ENCODE data around the gene PTGIS. TPM values are rescaled to one million over a fixed set of nuclear protein-coding genes. Genes with fewer than 3 reads are reported as not detected.
A peak's percentile ranks its signal among the peaks of the same experiment; 100 is the strongest.

The PTGIS gene
- total RNA-seq, 1 donor from 2014 or later = 101 TPM

- DNase-seq (ENCODE audit: low spot score) = no peak
These were observed 38.5 kb downstream of the PTGIS start for GRCh38 chr20:49529470-49529869.

- no peak for DNase-seq (ENCODE audit: low spot score)
These were observed 41.4 kb downstream of the PTGIS start for GRCh38 chr20:49526568-49526967.

GRCh38 chr20:49526056-49526455, 41.9 kb downstream of the PTGIS start:
- DNase-seq (ENCODE audit: low spot score) = no peak

DNA sequence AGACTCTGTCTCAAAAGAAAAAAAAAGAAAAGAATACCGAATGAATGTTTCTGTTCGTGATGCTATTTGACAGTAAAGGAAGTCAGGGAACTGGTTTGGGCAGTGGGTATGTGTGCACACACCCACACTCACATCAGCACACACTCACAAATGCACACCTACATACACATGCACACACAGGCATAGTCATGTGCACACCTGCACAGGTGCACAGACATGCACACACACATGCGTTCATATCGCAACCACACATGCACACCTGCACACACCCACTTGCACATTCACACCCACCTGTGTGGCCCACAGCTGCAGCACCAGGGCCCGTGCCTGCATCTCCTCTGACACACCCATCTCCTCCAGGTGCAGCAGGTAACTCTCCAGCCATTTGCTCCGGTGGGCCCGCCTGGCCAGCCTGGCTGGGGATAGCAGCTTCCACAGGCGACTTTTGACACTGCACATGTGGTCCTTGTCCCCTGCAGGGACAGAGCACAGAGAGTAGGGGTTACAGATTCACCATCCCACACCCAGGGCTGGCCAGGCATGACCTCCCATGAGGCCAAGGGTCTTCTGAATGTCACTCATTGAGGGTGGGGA, 44.1 kb downstream of the PTGIS start:
- no peak for DNase-seq (ENCODE audit: low spot score)

- no peak for DNase-seq (ENCODE audit: low spot score)
These were observed 46.6 kb downstream of the PTGIS start for GRCh38 chr20:49521356-49521755.

DNA sequence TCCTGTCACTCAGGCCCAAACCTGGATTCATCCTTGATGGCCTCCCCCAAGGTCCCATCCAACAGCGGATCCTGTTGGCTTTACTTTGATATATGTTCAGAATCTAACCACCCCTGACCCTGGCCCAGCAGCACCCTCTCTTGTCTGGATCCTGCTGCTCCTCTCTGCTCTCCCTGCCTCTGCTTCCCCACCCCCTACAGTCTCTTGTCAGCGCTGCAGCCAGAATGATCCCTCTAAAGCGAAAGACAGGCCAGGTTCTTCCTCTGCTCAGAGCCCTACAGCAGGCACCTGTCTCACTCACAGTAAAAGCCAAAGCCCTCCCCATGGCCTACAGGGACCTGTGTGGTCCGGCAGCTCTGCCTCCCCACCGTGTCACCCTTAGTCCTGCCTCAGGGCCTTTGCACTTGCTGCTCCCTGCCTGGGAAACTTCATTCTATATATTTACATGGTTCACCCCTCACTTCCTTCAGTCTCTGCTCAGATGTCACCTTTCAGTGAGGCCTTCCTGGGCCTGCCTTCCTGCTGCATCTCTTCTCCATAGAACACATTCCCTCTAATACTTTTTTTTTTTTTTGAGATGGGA, 48.1 kb downstream of the PTGIS start:
- DNase-seq (ENCODE audit: low spot score) = no peak

DNA sequence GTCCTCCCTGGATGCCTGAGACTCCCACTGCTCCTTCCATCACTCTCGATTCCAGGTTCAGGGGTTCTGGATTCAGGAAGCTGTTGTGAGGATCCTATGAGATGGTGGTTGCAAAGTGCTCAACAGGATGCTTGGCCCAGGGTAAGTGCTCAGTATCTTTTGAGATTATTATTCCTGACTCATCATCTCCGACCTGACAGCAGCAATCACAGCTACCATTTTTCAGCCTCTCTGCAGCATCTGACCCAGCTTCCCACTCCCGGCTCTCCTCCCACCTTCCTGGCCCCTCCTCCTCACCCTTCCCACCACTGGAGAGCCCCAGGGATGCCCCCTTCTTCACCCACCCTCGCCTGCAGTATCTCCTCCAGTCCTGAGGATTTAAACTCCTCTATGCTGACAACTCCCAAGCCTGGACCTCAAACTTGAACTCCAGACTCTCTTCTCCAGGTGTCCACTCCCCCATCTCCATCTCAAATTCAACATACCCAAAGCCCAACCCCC, 48.7 kb downstream of the PTGIS start:
- DNase-seq (ENCODE audit: low spot score) = no peak

GRCh38 chr20:49518576-49518975, 49.4 kb downstream of the PTGIS start:
- DNase-seq (ENCODE audit: low spot score) = no peak

DNA sequence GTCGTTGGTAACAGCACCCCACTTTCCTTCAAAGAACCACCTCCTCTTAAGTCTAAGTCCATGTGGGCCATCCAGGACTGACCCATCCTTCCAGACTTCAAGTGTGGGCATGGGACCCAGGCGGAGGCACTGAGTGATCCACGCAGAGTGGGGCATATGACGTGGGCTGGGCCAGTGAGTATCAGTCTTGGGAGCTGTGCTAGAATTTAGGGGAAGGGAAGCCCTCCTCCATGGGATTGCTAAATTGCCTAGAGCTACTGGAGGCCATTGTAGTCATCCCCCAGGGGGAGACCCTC, 50.2 kb downstream of the PTGIS start:
- no peak for DNase-seq (ENCODE audit: low spot score)

DNA sequence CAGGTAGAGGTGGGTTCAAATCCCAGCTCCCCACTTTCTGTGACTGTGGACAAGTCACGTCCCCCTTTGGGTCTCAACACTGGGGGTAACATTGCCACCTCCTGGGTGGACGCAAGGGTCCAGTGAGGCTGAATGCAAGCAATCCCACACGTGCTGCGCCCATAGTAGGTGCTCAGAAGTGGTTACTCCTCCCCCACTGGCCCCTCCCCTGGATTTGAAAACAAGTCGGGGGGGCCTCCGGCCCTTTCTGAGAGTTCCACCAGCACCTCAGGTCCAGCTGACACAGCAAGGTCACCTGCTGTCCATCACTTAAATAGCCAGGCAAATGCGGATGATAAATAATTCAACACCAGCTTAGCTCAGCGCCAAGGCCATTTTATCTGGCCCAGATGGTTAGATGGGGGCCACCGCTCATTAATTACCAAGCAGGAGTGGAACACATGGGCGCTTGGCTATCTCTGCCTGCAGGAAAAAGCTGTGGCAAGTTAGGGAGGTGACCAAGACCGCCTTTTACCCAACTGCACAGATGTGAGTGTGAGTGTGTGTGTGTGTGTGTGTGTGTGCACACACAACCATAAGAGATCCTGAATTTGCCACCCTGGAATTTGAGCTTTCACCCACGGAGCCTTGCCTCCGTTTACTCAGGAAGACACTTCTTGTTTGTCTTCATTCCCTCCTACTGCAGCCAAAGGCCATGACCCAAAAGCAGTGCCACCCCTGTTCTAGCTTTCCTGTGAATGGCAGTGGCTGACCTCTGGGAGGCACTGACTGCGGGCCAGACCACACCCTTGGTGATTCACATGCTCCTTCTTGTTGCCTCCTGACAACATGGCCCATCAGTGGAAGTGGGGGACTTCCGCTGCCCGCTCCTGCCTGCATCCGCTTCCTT, 50.8 kb downstream of the PTGIS start:
- DNase-seq (ENCODE audit: low spot score) = no peak

GRCh38 chr20:49515586-49515985, 52.4 kb downstream of the PTGIS start:
- DNase-seq (ENCODE audit: low spot score) = peak; percentile 22

DNA sequence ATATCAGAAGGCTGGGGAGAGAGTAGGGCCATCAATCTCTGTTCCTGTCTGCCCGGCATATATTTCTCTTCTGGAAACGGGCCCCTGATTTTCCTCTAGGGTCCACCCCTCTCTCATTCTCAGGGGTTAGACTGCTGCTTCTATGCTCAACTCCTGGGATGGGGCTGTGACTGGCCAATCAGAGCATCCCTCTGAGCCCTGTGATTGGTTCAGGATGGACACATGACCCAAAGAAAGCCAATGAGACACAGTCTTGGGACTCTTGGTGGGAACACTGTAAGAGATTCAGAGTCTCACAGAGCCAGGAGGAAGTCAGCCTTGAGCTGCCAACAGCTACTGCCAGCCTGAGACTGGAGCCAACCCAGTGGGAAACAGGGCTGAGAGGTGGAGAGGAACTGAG, 54.4 kb downstream of the PTGIS start:
- no peak for DNase-seq (ENCODE audit: low spot score)

DNA sequence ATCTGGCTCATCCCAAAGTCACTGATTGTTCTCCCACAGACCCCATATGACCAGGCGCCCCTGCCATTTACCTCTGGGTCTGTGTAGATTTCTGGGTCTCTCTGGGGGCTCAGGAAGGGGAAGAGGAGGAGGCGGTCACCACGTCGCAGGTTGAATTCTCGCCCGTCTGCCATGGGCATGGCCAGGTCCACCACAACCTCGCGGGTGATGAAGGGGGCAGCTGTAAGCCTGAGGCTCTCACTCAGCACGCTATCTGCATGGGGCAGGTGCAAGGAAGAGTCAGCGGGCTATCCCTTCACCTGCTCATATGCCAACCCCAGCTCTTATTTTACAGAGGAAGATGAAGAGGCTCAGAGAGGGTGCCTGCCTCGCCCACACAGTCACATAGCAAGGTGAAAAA, 54.9 kb downstream of the PTGIS start:
- no peak for DNase-seq (ENCODE audit: low spot score)

- no peak for DNase-seq (ENCODE audit: low spot score)
These were observed 56.0 kb downstream of the PTGIS start for GRCh38 chr20:49511788-49512525.

DNA sequence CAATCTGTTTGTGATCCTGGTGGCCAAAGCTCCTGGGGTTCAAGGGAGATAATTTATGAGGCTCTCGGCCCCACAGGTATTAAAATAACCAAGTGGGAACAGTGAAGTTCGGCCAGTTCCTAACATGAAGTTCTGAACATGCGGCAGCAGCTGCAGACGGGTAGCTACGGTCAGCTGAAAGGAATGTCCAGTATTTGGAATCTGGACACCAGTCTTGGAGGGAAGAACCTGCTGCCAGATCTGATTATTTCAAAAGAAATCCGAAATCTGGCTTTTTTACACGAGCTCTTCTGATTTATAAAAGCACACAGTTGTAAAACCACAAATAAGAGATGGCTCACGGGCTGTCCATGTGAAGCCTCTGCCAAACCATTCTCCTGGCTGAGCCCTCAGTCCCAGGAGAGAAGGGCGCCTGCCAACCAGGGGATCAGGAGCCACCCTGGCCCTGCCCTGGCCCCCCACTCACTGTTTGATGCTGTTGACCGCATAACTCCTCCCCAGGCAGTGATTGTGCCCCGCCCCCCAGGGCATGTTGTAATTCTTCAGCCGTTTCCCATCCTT, 57.3 kb downstream of the PTGIS start:
- peak; percentile 52 for DNase-seq (ENCODE audit: low spot score)

DNA sequence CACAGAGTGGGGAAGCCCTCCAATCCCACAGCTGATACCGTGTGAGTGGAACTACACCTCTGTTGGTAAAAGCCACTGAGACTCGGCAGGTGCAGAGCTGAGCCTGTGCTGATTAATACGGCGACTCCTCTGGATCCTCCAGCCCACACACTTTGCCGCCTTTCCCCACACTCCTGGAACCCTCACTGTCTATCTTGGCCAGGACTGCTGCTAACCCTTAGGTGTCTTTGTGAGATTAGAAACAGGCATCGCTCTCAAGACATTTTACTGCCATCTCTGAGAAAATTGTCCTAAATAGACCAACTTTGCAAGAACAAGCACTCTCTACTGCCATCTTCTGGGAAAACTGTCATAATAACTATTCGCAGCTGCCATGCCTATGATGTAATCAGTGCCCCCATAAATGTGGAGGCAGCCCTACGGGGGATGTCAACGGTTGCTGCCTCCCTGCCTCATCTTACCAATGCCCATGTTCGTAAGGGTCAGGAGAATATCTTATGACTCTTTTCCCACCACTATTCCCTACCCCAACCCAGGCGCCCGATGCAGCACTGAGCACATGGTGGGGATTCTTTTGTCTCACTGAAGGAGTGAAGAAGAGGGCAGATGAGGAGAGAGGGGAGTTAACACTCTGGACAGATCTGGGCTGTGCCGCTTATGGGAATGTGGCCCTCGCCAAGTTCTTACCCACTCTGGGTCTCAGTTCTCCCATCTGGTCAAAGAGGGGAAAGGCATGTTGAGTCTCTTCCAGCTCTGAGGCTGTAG, 59.3 kb downstream of the PTGIS start:
- no peak for DNase-seq (ENCODE audit: low spot score)

- no peak for DNase-seq (ENCODE audit: low spot score)
These were observed 60.0 kb downstream of the PTGIS start for GRCh38 chr20:49507741-49508434.

DNA sequence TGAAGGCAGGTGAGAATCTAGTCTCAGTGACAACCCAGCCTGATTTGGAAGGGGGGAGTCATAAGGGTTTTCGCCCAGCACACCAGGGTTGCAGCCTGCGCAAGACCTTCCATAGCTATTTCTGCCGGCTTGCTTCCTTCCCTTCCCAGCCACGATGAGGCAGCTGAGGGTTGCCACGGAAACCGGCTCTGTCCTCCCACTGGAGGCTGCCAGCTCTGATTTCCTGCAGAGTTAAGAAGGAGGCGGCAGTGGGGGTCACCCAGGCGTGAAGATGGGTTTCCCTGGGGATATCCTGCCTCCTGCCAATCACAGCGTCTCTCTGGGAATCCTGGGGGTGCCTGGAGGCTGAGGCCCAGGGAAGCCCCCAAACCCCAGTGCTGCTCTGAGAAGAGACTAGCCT, 62.4 kb downstream of the PTGIS start:
- no peak for DNase-seq (ENCODE audit: low spot score)

DNA sequence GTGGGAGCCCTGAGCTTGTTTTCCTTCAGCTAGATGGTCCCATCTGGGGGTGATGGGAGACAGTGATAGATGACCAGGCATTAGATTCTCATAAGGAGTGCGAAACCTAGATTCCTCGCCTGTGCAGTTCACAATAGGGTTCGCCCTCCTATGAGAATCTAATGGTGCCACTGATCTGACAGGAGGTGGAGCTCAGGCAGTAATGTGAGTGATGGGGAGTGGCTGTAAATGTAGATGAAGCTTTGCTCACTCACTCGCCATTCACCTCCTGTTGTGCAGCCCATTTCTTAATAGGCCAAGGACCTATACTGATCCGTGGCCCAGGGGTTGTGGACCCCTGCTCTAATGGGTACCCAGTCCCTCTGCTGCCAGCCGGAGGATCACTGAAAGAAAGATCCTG, 64.8 kb downstream of the PTGIS start:
- DNase-seq (ENCODE audit: low spot score) = no peak

DNA sequence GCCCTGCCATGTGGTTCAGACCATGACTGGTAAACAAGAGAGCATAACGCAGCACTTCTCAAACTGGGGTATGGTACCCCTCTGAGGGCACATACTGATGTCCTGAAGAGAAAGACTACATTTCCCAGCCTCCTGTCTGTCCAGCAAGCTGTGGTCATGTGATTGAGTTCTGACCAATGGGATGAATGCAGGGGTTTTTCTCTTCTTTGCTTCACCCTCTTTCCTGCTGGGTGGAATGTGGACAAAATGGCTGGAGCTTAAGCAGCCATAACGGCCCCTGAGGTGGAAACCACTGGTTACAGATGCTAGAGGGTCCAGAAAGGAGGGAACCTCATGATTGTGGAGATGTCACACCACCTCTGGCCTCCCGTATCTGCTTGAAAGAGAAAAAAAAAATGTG, 66.0 kb downstream of the PTGIS start:
- no peak for DNase-seq (ENCODE audit: low spot score)

DNA sequence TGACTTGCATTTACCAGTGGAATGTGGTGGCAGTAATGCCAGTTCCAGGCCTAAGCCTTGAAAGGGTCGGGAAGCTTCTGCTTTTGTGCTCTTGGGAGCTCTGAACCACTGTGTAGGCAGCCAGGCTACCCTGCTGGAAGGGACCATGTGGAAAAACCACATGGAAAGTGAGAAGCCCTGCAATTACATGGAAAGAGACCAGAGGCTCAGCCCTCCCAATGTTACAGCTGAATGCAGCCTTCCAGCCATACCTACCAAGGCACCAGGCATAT, 70.6 kb downstream of the PTGIS start:
- DNase-seq (ENCODE audit: low spot score) = no peak

Data from mucosa of gallbladder (tissue), 1 donor.